NCI-H128 (cell line): ENCODE data around the gene PYGM.

ENCODE experiments used
- DNase-seq: peaks from one replicate; lab custom pipeline; 2025; ENCODE audit not compliant: unreplicated experiment; lab: John Stamatoyannopoulos, UW

Gene PYGM

DNA sequence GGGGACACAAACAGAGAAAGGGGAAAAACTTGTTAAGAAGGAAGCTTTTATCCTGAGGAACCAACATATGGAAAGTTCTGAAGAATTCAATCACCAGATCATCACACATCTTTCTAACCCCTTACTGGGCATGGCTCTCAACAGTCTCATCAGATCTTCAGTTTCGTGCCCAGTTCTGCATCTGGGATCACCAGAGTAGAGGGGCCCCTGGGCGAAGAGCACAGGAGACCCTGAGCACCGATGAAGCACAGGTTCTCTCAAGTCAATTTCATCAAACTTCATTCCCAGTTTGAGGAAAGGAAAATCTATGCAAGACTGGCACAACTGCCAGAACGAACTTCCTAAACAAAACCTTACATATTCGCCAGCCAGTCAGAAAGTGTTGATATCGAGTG lies 8.5 kb upstream of the PYGM start:
- DNase-seq, result no peak

GRCh38 chr11:64767344-64768299 lies 7.8 kb upstream of the PYGM start:
- DNase-seq, result no peak

- no peak for DNase-seq
Measured at GRCh38 chr11:64766881-64767280, 7.1 kb upstream of the PYGM start.

GRCh38 chr11:64765851-64766665 lies 6.3 kb upstream of the PYGM start:
- no peak for DNase-seq

DNA sequence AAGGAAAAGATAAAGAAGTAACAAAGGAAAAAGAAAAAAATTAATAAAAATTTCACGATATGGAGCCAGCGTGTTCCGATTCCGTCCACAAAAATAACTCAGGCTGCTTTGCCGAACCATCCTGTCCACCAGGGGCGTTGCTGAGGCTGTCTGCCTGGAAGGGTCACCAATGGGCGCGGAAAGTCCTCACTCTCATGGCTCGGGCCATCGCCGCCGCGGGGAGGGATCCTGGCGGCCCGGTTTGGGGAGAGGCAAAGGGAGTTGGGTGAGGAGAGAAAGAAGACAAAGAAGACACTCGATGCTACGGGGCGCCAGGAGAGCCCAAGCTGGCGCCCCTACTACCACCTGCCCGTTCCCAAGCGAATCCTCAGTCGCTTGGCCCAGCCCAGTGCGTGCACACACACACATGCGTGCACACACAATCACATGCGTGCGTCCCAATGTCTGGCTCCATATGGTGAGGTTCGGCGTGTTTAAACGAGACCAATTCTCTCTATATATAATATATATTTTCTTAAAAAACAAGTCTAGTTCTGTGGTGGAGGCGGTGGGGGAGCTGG lies 5.6 kb upstream of the PYGM start:
- no peak for DNase-seq

DNA sequence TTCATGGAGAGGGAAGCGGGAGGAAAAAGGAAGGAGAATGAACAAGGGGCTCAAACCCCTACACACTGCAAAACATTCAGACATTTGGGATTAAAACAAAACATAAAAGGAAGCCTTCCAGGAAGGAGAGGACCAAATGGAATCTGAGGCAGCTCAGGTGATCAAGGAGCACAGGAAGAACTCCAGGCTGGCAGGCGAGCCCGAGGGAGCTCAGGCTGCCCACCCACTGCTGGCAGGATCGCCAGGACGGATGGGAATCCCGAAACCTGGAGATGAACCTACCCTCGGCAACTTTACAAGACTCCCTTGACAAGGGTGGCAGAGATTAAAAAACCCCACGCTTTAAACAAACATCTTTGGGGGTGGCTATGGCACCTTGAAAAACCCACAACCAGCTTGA lies 5.0 kb upstream of the PYGM start:
- no peak for DNase-seq

DNA sequence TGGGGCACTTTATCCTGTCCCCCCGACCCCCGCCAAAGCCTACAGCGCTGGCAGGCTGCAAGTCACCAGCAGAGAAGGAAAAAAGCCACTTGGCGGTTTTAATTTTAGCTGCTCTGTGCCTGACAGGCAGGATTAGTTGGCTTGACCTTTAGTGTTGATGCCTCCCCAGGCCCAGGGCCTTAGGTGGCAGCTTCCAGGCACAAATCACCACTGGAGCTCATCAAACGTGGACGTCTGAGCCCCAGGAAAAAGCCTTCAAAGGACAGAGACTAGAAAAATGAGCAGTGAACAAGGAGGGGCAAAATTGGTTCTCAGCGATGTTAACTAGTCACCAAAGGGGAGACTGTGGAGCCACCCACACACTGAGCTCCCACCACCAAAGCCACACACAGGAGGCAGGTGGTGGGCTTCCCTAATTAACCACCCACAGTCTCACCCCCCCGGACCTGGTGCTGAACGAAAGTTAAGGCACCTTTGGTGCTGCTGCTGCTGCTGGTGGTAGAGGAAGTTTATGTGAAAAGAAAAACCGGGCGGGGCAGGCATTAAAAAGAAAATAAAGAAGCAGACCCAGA lies 4.4 kb upstream of the PYGM start:
- DNase-seq, result no peak

GRCh38 chr11:64763526-64764039 lies 3.8 kb upstream of the PYGM start:
- no peak for DNase-seq

DNA sequence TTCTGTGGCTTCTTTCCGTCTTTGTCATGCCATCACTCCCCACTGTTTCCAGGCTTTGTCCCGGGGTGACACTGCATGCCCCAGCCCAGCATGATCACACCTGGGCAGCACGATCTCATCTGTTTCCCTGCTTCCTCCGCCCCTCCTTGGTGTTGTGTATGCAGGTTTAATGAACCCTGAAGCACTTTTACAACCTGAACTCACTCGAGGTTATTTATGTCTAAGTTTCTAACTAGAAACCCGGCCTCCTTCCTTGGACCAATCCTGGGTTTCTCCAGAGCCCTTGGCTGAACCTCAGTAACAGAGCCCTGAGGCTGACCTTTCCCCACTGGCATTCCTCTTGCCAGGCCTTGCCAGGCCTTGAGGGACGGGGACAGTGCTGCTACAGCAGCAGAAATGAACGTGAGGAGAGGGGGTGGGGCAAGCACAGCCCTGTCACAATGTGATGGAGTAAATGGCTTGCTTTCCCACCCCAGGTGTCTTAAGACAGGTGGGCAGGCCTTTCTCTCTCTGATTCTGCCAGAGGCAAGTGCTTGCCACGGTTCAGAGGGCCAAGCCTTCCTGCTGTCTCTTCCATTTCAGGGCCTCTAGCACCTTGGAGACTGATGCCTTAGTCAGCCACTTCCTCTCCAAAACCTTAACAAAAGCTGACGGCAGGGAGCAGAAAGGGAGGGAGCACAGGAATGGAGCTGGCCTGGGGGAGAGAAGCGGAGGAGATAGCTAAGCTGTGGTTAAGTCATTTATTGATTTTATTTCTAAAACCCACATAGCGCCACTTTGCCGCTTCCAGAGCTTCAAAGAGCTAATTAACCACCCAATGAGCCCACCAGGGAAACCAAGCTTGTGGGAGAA lies 3.1 kb upstream of the PYGM start:
- DNase-seq, result no peak

GRCh38 chr11:64762277-64762673 lies 2.5 kb upstream of the PYGM start:
- no peak for DNase-seq

DNA sequence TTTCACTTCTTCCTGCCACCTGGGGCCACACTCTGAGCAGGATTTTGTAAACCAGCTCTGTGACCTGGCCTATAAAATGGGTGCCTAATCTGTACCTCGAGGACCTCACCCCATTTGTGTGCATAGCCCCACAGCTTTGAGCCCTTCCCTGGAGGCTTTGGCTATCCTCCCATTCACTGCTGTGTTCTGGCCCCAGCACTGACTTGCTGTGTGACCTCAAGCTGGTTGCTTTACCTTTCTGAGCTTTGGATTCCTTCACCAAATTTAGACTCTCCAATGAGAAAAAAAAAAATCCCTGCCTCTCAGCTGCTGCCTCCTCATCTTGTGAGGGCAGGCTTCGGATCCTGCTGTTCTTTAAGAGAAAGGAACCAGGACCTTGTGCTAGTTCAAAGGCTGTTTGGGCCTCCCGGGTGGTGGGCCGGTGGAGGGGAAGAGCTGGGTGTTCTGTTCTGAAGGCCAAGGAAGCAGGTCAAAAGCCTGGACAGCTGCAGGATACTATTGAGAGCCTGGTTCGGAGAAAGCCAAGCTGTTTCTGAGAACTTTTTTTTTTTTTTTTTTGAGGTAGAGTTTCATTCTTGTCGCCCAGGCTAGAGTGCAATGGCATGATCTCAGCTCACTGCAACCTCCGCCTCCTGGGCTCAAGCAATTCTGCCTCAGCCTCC lies 1.1 kb upstream of the PYGM start:
- DNase-seq, result no peak

DNA sequence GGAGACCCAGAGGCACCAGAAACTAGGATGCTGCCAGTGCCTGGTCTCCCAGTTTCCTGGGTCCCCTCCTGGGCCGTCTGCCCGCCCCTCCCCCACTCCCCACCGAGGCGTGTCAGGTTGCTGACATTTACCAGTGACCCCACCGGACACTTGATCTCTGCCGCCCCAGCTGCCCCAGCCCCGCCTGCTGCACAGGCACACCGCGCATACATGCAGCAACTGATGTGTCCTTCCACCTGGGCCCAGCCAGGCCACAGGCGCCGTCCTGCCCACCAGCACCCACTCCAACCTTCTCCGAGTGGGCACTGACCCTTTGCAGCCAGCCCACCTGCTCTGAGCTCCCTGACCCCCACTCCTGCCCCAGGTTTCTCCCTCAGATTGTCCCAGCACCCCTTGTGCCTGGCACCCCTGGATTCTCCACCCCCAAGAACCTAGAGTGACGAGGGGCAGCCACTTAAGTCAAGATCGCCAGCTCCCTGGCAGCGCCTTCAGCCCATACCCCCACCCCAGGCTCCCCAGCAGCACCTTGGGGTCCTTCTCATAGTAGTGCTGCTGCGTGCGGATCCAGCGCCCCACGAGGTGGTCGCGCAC lies 548 bp downstream of the PYGM start:
- no peak for DNase-seq

DNA sequence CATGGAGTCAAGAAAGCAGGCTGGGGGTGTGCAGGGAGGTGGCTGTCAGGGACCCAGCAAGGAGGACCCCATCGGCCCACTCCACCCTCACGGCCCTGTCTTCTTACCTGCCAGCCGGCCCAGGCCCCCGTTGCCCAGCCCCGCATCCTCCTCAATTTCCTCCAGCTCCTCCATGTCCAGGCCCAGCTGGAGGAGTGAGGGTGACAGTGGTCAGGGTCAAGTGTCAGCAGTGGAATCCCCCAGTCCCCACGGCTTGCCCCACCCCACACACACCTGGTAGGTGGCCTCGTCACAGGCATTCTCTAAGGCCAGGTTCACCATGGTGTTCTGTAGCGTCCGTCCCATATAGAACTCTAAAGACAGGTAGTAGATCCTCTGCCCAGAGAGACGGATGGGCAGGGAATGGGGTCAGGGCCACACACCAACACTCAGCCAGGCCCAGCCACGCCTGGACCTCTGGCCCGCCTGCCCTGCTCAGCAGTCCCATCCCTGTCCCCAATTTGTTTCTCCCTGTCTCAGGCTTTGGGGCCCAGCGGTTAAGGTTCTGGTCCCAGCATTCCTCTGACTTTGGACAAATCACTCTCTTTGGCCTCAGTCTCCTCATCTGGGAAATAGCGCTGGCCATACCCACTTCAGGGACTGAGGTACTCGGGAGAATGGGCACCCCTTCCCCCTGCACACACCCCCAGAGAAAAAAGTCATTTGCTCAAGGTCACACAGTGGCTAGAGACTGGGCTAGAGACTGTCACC lies 1.3 kb downstream of the PYGM start:
- DNase-seq, result no peak

- DNase-seq, result no peak
Measured at GRCh38 chr11:64757549-64758329, 2.0 kb downstream of the PYGM start.

DNA sequence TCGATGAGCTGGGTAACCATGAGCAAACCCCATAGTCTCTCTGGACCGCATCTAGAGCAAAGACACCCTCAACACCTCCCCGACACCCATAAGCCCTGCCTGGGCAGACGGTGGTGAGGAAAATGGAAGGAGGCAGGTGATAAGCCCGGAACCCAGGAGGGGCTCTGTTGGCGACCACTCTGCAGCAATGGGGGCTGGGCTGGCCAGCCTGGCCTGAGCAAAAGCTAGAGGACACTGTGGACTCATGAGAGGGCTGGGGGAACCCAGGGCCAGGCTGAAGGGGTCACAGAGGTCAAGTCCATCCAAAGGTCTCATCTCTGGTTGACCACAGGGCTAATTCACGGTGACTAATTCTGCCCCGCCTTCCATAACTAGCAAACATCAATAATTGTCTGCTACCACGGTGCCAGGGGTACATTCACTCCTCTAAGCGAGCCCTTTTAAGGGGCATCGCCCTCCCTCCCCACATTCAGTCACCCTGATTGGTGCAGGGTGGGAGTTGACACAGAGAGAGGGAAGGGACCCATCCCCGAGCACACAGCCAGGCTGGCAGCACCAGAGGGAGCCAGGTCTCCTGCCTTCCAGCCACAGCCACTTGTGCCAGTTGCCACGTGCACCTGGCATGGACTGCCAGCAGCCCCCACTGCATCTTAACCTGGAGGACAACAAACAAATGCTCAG lies 4.0 kb downstream of the PYGM start:
- no peak for DNase-seq

GRCh38 chr11:64754919-64755662 lies 4.7 kb downstream of the PYGM start:
- no peak for DNase-seq
